ENCODE results near the gene ELOF1. TPM values are rescaled to one million over a fixed set of nuclear protein-coding genes. Genes with fewer than 3 reads are reported as not detected.
A peak's percentile ranks its signal among the peaks of the same experiment; 100 is the strongest.

ELOF1 gene
- total and polyA plus RNA-seq, 2 donors from 2014 or later: 47.5 to 72.4 TPM

- H3K9me3 ChIP-seq (ENCODE audit: control insufficient read depth in 2 of 3, insufficient read depth in 1 of 3, low read length in 3 of 3): no peaks in the 10 kb centered on the region
- TF ChIP-seq CTCF (IDR thresholded peaks at IDR 0.05; ENCODE audit: borderline replicate concordance, extremely low read depth, insufficient read depth): no peak
- H3K36me3 ChIP-seq (ENCODE audit: control insufficient read depth in 2 of 3, insufficient read depth in 3 of 3, low read length in 3 of 3): peaks cover 0 to 2% (median 0%) of the 10 kb centered on the region in 3 donors
- no peak overlapping the region for H3K27ac ChIP-seq (ENCODE audit: low read depth in 2 of 2, low read length in 2 of 2)
- intact Hi-C loops (cut with DNase I): no loop called here
- H3K4me3 ChIP-seq (ENCODE audit: low read length in 3 of 3): peak overlapping the region in 2 of 3 donors; percentile 81 to 96
- H3K9ac ChIP-seq (ENCODE audit: low read length in 3 of 3): peak overlapping the region in 1 of 3 donors; percentile 34
- DNase-seq (no peak), FAIRE-seq (no peak)
- no peaks in the 10 kb centered on the region for H3K27me3 ChIP-seq (ENCODE audit: control insufficient read depth, insufficient read depth, low read length)
- no peaks in the 10 kb centered on the region for H3K4me1 ChIP-seq (ENCODE audit: control insufficient read depth in 2 of 3, insufficient read depth in 2 of 3, low read depth in 1 of 3, low read length in 3 of 3)
Observed at GRCh38 chr19:11598746-11599145, 39.7 kb upstream of the ELOF1 start.

- DNase-seq (no peak), FAIRE-seq (no peak)
- H3K9me3 ChIP-seq (ENCODE audit: control insufficient read depth in 2 of 3, insufficient read depth in 1 of 3, low read length in 3 of 3): no peaks in the 10 kb centered on the region
- H3K36me3 ChIP-seq (ENCODE audit: control insufficient read depth in 2 of 3, insufficient read depth in 3 of 3, low read length in 3 of 3): peaks cover 0 to 2% (median 0%) of the 10 kb centered on the region in 3 donors
- H3K4me1 ChIP-seq (ENCODE audit: control insufficient read depth in 2 of 3, insufficient read depth in 2 of 3, low read depth in 1 of 3, low read length in 3 of 3): no peaks in the 10 kb centered on the region
- H3K27ac ChIP-seq (ENCODE audit: low read depth in 2 of 2, low read length in 2 of 2): peak overlapping the region in 1 of 2 donors; percentile 99
- TF ChIP-seq CTCF (IDR thresholded peaks at IDR 0.05; ENCODE audit: borderline replicate concordance, extremely low read depth, insufficient read depth): no peak
- peak overlapping the region; percentile 81 to 96 (median 82) for H3K4me3 ChIP-seq (ENCODE audit: low read length in 3 of 3)
- intact Hi-C loops (cut with DNase I): no loop called here
- H3K9ac ChIP-seq (ENCODE audit: low read length in 3 of 3): peak overlapping the region; percentile 80 to 91 (median 85)
- no peaks in the 10 kb centered on the region for H3K27me3 ChIP-seq (ENCODE audit: control insufficient read depth, insufficient read depth, low read length)
Observed at GRCh38 chr19:11598103-11598483, 39.1 kb upstream of the ELOF1 start.

- Histone ChIP-seq H3K4me3 (ENCODE audit: low read length in 3 of 3) (peak within 1 kb of the TSS; percentile 81 to 96 (median 82)), H3K27me3 (ENCODE audit: control insufficient read depth, insufficient read depth, low read length) (no peaks in the 10 kb centered on the region), H3K9ac (ENCODE audit: low read length in 3 of 3) (peak within 1 kb of the TSS; percentile 80 to 91 (median 85)), H3K4me1 (ENCODE audit: control insufficient read depth in 2 of 3, insufficient read depth in 2 of 3, low read depth in 1 of 3, low read length in 3 of 3) (no peaks in the 10 kb centered on the region), H3K27ac (ENCODE audit: low read depth in 2 of 2, low read length in 2 of 2) (peak within 1 kb of the TSS; percentile 98 to 99), H3K9me3 (ENCODE audit: control insufficient read depth in 2 of 3, insufficient read depth in 1 of 3, low read length in 3 of 3) (no peaks in the 10 kb centered on the region), H3K36me3 (ENCODE audit: control insufficient read depth in 2 of 3, insufficient read depth in 3 of 3, low read length in 3 of 3) (peaks cover 0 to 2% (median 0%) of the 10 kb centered on the region in 3 donors)
- FAIRE-seq (peak; percentile 90), DNase-seq (peak; percentile 99 to 100 (median 99))
- intact Hi-C loops (cut with DNase I): no loop called here
- TF ChIP-seq CTCF (IDR thresholded peaks at IDR 0.05; ENCODE audit: borderline replicate concordance, extremely low read depth, insufficient read depth): no peak
Observed at GRCh38 chr19:11597202-11598102, 38.4 kb upstream of the ELOF1 start, which contains the start of gene ZNF627. TSS of gene ZNF627 (plus strand) at chr19:11597483. CDS start at chr19:11597628, 145 bp downstream.
